ENCODE measurements around the gene PDE4C.
A peak's percentile ranks its signal among the peaks of the same experiment; 100 is the strongest.

Gene PDE4C

GRCh38 chr19:18191640-18192062 lies 34.6 kb downstream of the PDE4C start:
- DNase-seq (ENCODE audit: extremely low spot score) = no peak
- no peak for TF ChIP-seq CTCF (IDR thresholded peaks at IDR 0.05; ENCODE audit: control extremely low read depth, extremely low read depth, low read depth, missing control alignments)
- CTCF ChIA-PET = interaction anchor here (0.8 to 3.2 kb wide), 18 partner anchors 9 to 225 kb away, joined by 3 to 36 read pairs (median 4); partner anchors contain the start of gene LSM4
- POLR2A ChIA-PET = interaction anchor here (0.5 to 3.3 kb wide), 6 partner anchors 12 to 631 kb away, joined by 3 to 26 read pairs (median 4); partner anchors contain the start of gene JUND

- no peak for DNase-seq (ENCODE audit: extremely low spot score)
- ChIA-PET CTCF (interaction anchor here (0.9 to 3.2 kb wide), 2 partner anchors 22 to 63 kb away, joined by 3 to 36 read pairs; a partner anchor contains a TSS), POLR2A (interaction anchor here (1.1 kb wide), 1 partner anchor 224 kb away, joined by 6 read pairs; no protein-coding TSS in a partner anchor)
- no peak for TF ChIP-seq CTCF (IDR thresholded peaks at IDR 0.05; ENCODE audit: control extremely low read depth, extremely low read depth, low read depth, missing control alignments)
These were observed 36.0 kb downstream of the PDE4C start for GRCh38 chr19:18190278-18190677.

GRCh38 chr19:18185538-18185937 lies 40.7 kb downstream of the PDE4C start:
- ChIA-PET POLR2A (interaction anchor here (0.7 to 1.4 kb wide), 4 partner anchors 9 to 94 kb away, joined by 3 to 6 read pairs (median 4); no protein-coding TSS in a partner anchor), CTCF (interaction anchor here (0.8 to 3.1 kb wide), 7 partner anchors 8 to 226 kb away, joined by 3 to 9 read pairs (median 6); partner anchors contain the start of gene PIK3R2)
- DNase-seq (ENCODE audit: extremely low spot score) = no peak
- TF ChIP-seq CTCF (IDR thresholded peaks at IDR 0.05; ENCODE audit: control extremely low read depth, extremely low read depth, low read depth, missing control alignments) = no peak

- no peak for TF ChIP-seq CTCF (IDR thresholded peaks at IDR 0.05; ENCODE audit: control extremely low read depth, extremely low read depth, low read depth, missing control alignments)
- no peak for DNase-seq (ENCODE audit: extremely low spot score)
- ChIA-PET POLR2A (interaction anchor here (0.6 to 1.6 kb wide), 4 partner anchors 9 to 80 kb away, joined by 3 to 6 read pairs (median 4); no protein-coding TSS in a partner anchor), CTCF (interaction anchor here (1.0 to 3.8 kb wide), 5 partner anchors 9 to 204 kb away, joined by 3 to 26 read pairs (median 4); partner anchors contain the start of genes MPV17L2 and PIK3R2)
These were observed 42.7 kb downstream of the PDE4C start for GRCh38 chr19:18183529-18183928.

- ChIA-PET CTCF (interaction anchor here (3.0 kb wide), 1 partner anchor 9 kb away, joined by 11 read pairs; no protein-coding TSS in a partner anchor), POLR2A (interaction anchor here (0.6 kb wide), 1 partner anchor 12 kb away, joined by 4 read pairs; no protein-coding TSS in a partner anchor)
- no peak for DNase-seq (ENCODE audit: extremely low spot score)
- no peak for TF ChIP-seq CTCF (IDR thresholded peaks at IDR 0.05; ENCODE audit: control extremely low read depth, extremely low read depth, low read depth, missing control alignments)
These were observed 46.3 kb downstream of the PDE4C start for GRCh38 chr19:18179957-18180356.

GRCh38 chr19:18176367-18177310 lies 49.6 kb downstream of the PDE4C start:
- no peak for TF ChIP-seq CTCF (IDR thresholded peaks at IDR 0.05; ENCODE audit: control extremely low read depth, extremely low read depth, low read depth, missing control alignments)
- DNase-seq (ENCODE audit: extremely low spot score) = peak; percentile 3
- CTCF ChIA-PET = interaction anchor here (0.7 to 3.5 kb wide), 6 partner anchors 9 to 16 kb away, joined by 3 to 16 read pairs (median 8); partner anchors contain the start of gene MPV17L2
- POLR2A ChIA-PET = interaction anchor here (0.5 to 1.9 kb wide), 3 partner anchors 9 to 105 kb away, joined by 3 to 6 read pairs (median 5); partner anchors contain the start of genes JUND and RAB3A
